GM12878 (cell line): ENCODE data around the gene FLT4. TPM values are rescaled to one million over a fixed set of nuclear protein-coding genes. Genes with fewer than 3 reads are reported as not detected.

ENCODE experiments used
- ATAC-seq: fragments of 200-7000 bp; cut with Tn5 transposase; 3 replicates; pipeline ENCODE4 v1.9.1; 2020; ENCODE audit warnings: mild to moderate bottlenecking, moderate library complexity
- BruUV-seq: library from RNA; stranded (reverse); fragments of 400-500 nt; replicated peaks from 2 replicates; lab custom pipeline; 2021; lab: Mats Ljungman, UMichigan
- CTCF ChIA-PET: fragments of 300-600 bp; sonication (Branson Sonifier 250); formaldehyde crosslinking; extraction: SDS; loops from one replicate; lab custom pipeline; 2021; ENCODE audit warnings: inconsistent platforms; lab: Yijun Ruan, JAX
- POLR2A ChIA-PET: fragments of 350-600 bp; formaldehyde crosslinking; extraction: SDS; loops from one replicate; lab custom pipeline; 2021; ENCODE audit warnings: inconsistent platforms; lab: Charles Lee
- RAD21 ChIA-PET: fragments of 300-600 bp; sonication (Branson Sonifier 250); formaldehyde crosslinking; loops from one replicate; lab custom pipeline; 2023; ENCODE audit warnings: antibody characterized with exemption; ENCODE audit not compliant: unreplicated experiment; lab: Charles Lee
- SMC1A ChIA-PET: fragments of 300-600 bp; sonication (Branson Sonifier 250); formaldehyde crosslinking; loops from one replicate; lab custom pipeline; 2023; ENCODE audit not compliant: unreplicated experiment, uncharacterized antibody; lab: Charles Lee
- DNase-seq: peaks from one replicate; pipeline ENCODE4 v3.0.0-alpha.2; 2011; ENCODE audit warnings: low read depth, low spot score
- FAIRE-seq: peaks from 3 replicates; lab custom pipeline; 2011; peaks lifted over from hg19 to GRCh38; lab: Jason Lieb, UNC
- H2AFZ ChIP-seq: 2 replicates; pipeline ENCODE4 v1.6.0; 2011; ENCODE audit warnings: low read depth, low read length, control low read depth; ENCODE audit not compliant: control insufficient read depth
- H3K27ac ChIP-seq: 2 replicates; pipeline ENCODE4 v1.5.1; 2011; ENCODE audit warnings: control low read depth; ENCODE audit not compliant: control insufficient read depth, insufficient read depth
- H3K27me3 ChIP-seq, 2 experiments: replicated peaks in 1 of 2; 2 replicates each; pipeline versions ENCODE4 v1.6.0 to v1.6.1; 2011; ENCODE audit warnings: low read length in 1 of 2; ENCODE audit not compliant: control insufficient read depth in 2 of 2, insufficient read depth in 2 of 2
- H3K36me3 ChIP-seq, 2 experiments: 2 replicates each; pipeline ENCODE4 v1.5.1; 2011; ENCODE audit warnings: low read length in 1 of 2; ENCODE audit not compliant: control insufficient read depth in 2 of 2, insufficient read depth in 2 of 2
- H3K4me1 ChIP-seq: 2 replicates; pipeline ENCODE4 v1.6.1; 2011; ENCODE audit warnings: mild to moderate bottlenecking, low read length, moderate library complexity, mixed read lengths; ENCODE audit not compliant: control insufficient read depth, insufficient read depth
- H3K4me2 ChIP-seq: 2 replicates; pipeline ENCODE4 v1.6.0; 2011; ENCODE audit warnings: control low read depth; ENCODE audit not compliant: control insufficient read depth, insufficient read depth
- H3K4me3 ChIP-seq: fragments of 200-600 bp; sonication (generic); 2 replicates; pipeline ENCODE4 v1.5.1; 2016
- H3K79me2 ChIP-seq: 2 replicates; pipeline ENCODE4 v1.6.0; 2011; ENCODE audit warnings: low read length; ENCODE audit not compliant: control insufficient read depth, insufficient read depth
- H3K9ac ChIP-seq: 2 replicates; pipeline ENCODE4 v1.8.0; 2011; ENCODE audit warnings: low read length, control low read depth, mixed read lengths; ENCODE audit not compliant: control insufficient read depth, insufficient read depth
- H3K9me3 ChIP-seq: replicated peaks from 3 replicates; pipeline ENCODE4 v1.5.1; 2011; ENCODE audit warnings: mild to moderate bottlenecking, low read length; ENCODE audit not compliant: control insufficient read depth, insufficient read depth
- H4K20me1 ChIP-seq: 2 replicates; pipeline ENCODE4 v1.6.0; 2011; ENCODE audit not compliant: control insufficient read depth, insufficient read depth
- ATF7 ChIP-seq: fragments of 450-650 bp; IDR thresholded peaks from 2 replicates; pipeline ENCODE4 v1.6.1; 2016; ENCODE audit warnings: low read depth, mild to moderate bottlenecking
- BCL11A ChIP-seq: IDR thresholded peaks from 2 replicates; pipeline ENCODE4 v1.6.1; 2011; ENCODE audit warnings: low read depth, low read length
- CBX5 ChIP-seq: sonication (generic); IDR thresholded peaks from 2 replicates; pipeline ENCODE4 v1.6.1; 2016; ENCODE audit warnings: low read depth, moderate library complexity, mild to moderate bottlenecking, inconsistent platforms
- LARP7 ChIP-seq: fragments of 450-650 bp; IDR thresholded peaks from 2 replicates; pipeline ENCODE4 v1.6.1; 2017; ENCODE audit warnings: mild to moderate bottlenecking
- NFIC ChIP-seq: IDR thresholded peaks from 2 replicates; pipeline ENCODE4 v1.6.1; 2012; ENCODE audit warnings: low read depth, mild to moderate bottlenecking, inconsistent platforms, low read length, moderate library complexity
- NR2C2 ChIP-seq: IDR thresholded peaks from 2 replicates; pipeline ENCODE4 v1.6.1; 2011; ENCODE audit warnings: borderline replicate concordance, low read depth; ENCODE audit not compliant: control insufficient read depth, insufficient read length
- SIX5 ChIP-seq: IDR thresholded peaks from 2 replicates; pipeline ENCODE4 v1.6.1; 2011; ENCODE audit warnings: mild to moderate bottlenecking, low read depth, low read length, moderate library complexity; ENCODE audit not compliant: severe bottlenecking
- SPI1 ChIP-seq: IDR thresholded peaks from 2 replicates; pipeline ENCODE4 v1.6.1; 2011; ENCODE audit warnings: low read depth, mild to moderate bottlenecking, low read length, moderate library complexity, borderline replicate concordance; ENCODE audit not compliant: insufficient read depth
- SUPT20H ChIP-seq: IDR thresholded peaks from 2 replicates; pipeline ENCODE4 v1.6.1; 2011; ENCODE audit warnings: low read depth, mild to moderate bottlenecking, low read length, moderate library complexity, borderline replicate concordance; ENCODE audit not compliant: control insufficient read depth
- WGBS: methylation state at CpG from one replicate; pipeline ENCODE4 v1.1.6; 2016; ENCODE audit warnings: low lambda C conversion rate; ENCODE audit not compliant: insufficient replicate concordance, insufficient coverage; ENCODE audit errors: missing lambda C conversion rate; 5-methylcytosine and 5-hydroxymethylcytosine counted together
- in situ Hi-C: fragments of 300-500 bp; cut with MboI; formaldehyde crosslinking; loops from 9 replicates; pipeline ENCODE4 v1.14.3; 2018; ENCODE audit warnings: mixed read lengths
- intact Hi-C: fragments of 100-400 bp; cut with micrococcal nuclease; formaldehyde crosslinking; loops from one replicate; pipeline ENCODE4 v1.14.2; 2022; ENCODE audit not compliant: unreplicated experiment
- polyA plus RNA-seq, 11 experiments: library from polyadenylated mRNA; depleted of rRNA in 4 of 11; unstranded in 6 of 11; stranded (reverse) in 5 of 11; fragments of >200 nt; fragmentation: Nextera tagmentation in 4 of 11; fragmentation: Illumina TruSeq in 1 of 11; extraction: Ambion mirVana in 4 of 11; extraction: Trizol in 1 of 11; gene quantifications; 1 replicate in 1 of 11; 2 replicates in 10 of 11; pipeline versions ENCODE4 v1.2.1 to v1.2.3, GENCODE V29; 2011 to 2016; ENCODE audit warnings: inconsistent platforms in 2 of 11, missing spikeins in 2 of 11, low read depth in 1 of 11
- total RNA-seq, 4 experiments: library from RNA; depleted of rRNA in 3 of 4; stranded (reverse); fragments of >200 nt in 3 of 4; fragmentation: Illumina TruSeq in 1 of 4; extraction: Trizol in 1 of 4; gene quantifications; 2 replicates each; pipeline versions ENCODE4 v1.2.1 to v1.2.3, GENCODE V29; 2013 to 2021
- TF ChIP-seq, protein P1 (sequence below): fragments of 450-650 bp; IDR thresholded peaks from 2 replicates; pipeline ENCODE4 v1.6.1; 2017; ENCODE audit warnings: mild to moderate bottlenecking, moderate library complexity
- TF ChIP-seq, protein P2 (sequence below): fragments of 450-650 bp; IDR thresholded peaks from 2 replicates; pipeline ENCODE4 v1.6.1; 2017; ENCODE audit warnings: antibody characterized with exemption, mild to moderate bottlenecking, moderate library complexity

FLT4 gene
- total and polyA plus RNA-seq, 10 of the 15 experiments (the other 5 are each of a cell fraction or from before 2014, with no cell fraction given): 0.18 TPM; not detected in 9

DNA sequence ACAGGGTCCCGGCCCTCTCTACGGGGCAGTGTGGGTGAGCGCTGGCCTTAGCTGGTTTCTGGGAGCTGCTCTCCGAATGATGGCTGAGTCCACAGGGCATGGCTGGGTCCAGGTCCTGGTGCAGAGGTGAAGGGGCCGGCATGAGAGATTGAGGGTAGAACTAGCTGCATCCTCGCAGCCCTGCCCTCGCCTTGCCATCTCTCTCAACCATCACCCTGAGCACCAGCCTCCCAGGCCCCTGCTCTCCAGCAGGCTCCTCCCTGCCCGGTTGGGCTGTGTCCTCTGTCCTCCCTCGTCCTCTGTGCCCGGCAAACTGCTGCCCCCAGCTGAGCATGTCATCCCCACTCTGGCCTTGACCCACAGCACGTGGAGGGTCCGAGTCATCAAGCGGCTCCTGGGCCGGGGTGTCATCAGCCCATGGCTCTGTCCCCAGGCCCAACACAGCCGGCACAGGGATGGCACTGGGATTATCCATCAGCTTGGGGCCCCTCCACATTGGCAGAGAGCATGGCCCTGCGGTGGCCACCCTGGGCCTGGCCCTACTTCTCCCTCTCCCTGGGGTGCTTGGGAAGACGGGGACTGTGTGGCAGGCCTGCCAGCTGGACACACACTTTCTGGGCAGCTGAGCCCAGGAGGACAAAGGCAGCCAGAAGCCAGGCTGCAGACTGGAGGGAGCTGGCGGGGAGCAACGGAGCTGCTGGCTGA is 8.4 kb downstream of the FLT4 start:
- H3K27ac ChIP-seq: no peak overlapping the region
- TF ChIP-seq NFIC (no peak), SUPT20H (no peak)
- no peaks in the 10 kb centered on the region for H3K79me2 ChIP-seq
- ChIA-PET POLR2A (no interaction called here), SMC1A (no interaction called here), CTCF (no interaction called here), RAD21 (no interaction called here)
- no peak overlapping the region for H3K9ac ChIP-seq
- WGBS: 31% methylated on average over 17 of the region's 19 CpGs
- FAIRE-seq (no peak), DNase-seq (no peak), ATAC-seq (no peak)
- H3K4me2 ChIP-seq: no peak overlapping the region
- H4K20me1 ChIP-seq: no peaks in the 10 kb centered on the region
- H3K9me3 ChIP-seq: no peaks in the 10 kb centered on the region
- H3K36me3 ChIP-seq: no peaks in the 10 kb centered on the region
- no peaks in the 10 kb centered on the region for H3K4me1 ChIP-seq
- BruUV-seq: no TSS peak
- no peaks in the 10 kb centered on the region; a peak in 1 of 4 replicates for H3K27me3 ChIP-seq
- H2AFZ ChIP-seq: no peak overlapping the region
- no peak overlapping the region for H3K4me3 ChIP-seq
- in situ Hi-C loops (no loop called here), intact Hi-C loops (no loop called here)

DNA sequence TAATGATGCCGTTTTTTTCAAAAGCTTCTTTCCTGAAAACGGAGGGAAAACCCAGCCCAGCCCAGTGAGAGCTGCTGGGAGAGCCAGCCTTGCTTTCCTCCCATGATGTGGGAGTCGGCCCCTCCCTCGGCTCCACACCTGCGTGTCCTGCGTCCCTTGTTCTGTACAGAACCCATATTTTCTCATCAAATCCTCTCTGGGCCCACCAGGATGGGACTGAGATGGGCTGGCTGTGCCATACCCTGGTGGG is 8.9 kb downstream of the FLT4 start:
- Histone ChIP-seq H3K4me3 (no peak overlapping the region), H3K4me2 (no peak overlapping the region), H3K4me1 (no peaks in the 10 kb centered on the region), H3K9me3 (no peaks in the 10 kb centered on the region), H3K36me3 (no peaks in the 10 kb centered on the region), H3K27ac (no peak overlapping the region), H2AFZ (no peak overlapping the region), H4K20me1 (no peaks in the 10 kb centered on the region), H3K27me3 (no peaks in the 10 kb centered on the region; a peak in 1 of 4 replicates), H3K9ac (no peak overlapping the region), H3K79me2 (no peaks in the 10 kb centered on the region)
- SMC1A ChIA-PET: no interaction called here
- in situ Hi-C loops (no loop called here), intact Hi-C loops (no loop called here)
- no peak for FAIRE-seq
- no TSS peak for BruUV-seq
- POLR2A ChIA-PET: no interaction called here
- CTCF ChIA-PET: no interaction called here
- RAD21 ChIA-PET: no interaction called here
- no peak for DNase-seq
- no peak for ATAC-seq
- 21% methylated on average over 6 of the region's 6 CpGs for WGBS
- TF ChIP-seq, protein P1, sequence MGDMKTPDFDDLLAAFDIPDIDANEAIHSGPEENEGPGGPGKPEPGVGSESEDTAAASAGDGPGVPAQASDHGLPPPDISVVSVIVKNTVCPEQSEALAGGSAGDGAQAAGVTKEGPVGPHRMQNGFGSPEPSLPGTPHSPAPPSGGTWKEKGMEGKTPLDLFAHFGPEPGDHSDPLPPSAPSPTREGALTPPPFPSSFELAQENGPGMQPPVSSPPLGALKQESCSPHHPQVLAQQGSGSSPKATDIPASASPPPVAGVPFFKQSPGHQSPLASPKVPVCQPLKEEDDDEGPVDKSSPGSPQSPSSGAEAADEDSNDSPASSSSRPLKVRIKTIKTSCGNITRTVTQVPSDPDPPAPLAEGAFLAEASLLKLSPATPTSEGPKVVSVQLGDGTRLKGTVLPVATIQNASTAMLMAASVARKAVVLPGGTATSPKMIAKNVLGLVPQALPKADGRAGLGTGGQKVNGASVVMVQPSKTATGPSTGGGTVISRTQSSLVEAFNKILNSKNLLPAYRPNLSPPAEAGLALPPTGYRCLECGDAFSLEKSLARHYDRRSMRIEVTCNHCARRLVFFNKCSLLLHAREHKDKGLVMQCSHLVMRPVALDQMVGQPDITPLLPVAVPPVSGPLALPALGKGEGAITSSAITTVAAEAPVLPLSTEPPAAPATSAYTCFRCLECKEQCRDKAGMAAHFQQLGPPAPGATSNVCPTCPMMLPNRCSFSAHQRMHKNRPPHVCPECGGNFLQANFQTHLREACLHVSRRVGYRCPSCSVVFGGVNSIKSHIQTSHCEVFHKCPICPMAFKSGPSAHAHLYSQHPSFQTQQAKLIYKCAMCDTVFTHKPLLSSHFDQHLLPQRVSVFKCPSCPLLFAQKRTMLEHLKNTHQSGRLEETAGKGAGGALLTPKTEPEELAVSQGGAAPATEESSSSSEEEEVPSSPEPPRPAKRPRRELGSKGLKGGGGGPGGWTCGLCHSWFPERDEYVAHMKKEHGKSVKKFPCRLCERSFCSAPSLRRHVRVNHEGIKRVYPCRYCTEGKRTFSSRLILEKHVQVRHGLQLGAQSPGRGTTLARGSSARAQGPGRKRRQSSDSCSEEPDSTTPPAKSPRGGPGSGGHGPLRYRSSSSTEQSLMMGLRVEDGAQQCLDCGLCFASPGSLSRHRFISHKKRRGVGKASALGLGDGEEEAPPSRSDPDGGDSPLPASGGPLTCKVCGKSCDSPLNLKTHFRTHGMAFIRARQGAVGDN: no peak
- no peak for TF ChIP-seq SIX5
- no peak for TF ChIP-seq SPI1
- no peak for TF ChIP-seq CBX5
- TF ChIP-seq, protein P2, sequence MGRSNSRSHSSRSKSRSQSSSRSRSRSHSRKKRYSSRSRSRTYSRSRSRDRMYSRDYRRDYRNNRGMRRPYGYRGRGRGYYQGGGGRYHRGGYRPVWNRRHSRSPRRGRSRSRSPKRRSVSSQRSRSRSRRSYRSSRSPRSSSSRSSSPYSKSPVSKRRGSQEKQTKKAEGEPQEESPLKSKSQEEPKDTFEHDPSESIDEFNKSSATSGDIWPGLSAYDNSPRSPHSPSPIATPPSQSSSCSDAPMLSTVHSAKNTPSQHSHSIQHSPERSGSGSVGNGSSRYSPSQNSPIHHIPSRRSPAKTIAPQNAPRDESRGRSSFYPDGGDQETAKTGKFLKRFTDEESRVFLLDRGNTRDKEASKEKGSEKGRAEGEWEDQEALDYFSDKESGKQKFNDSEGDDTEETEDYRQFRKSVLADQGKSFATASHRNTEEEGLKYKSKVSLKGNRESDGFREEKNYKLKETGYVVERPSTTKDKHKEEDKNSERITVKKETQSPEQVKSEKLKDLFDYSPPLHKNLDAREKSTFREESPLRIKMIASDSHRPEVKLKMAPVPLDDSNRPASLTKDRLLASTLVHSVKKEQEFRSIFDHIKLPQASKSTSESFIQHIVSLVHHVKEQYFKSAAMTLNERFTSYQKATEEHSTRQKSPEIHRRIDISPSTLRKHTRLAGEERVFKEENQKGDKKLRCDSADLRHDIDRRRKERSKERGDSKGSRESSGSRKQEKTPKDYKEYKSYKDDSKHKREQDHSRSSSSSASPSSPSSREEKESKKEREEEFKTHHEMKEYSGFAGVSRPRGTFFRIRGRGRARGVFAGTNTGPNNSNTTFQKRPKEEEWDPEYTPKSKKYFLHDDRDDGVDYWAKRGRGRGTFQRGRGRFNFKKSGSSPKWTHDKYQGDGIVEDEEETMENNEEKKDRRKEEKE: no peak
- no peak for TF ChIP-seq NR2C2
- no peak for TF ChIP-seq BCL11A
- no peak for TF ChIP-seq ATF7
- TF ChIP-seq LARP7: no peak
